T-helper 2 cell treated with Interferon-gamma antibody and Interleukin-4, amounts not matched to agents 5 μg/mL and 100 μg/mL, for 36 hours (primary cell): ENCODE measurements around the gene SLC41A1.
"Not testable (repeated sequence)": the region's sequence is repeated elsewhere in the genome, so short reads cannot be mapped to it uniquely, and the experiment has no call there.

Experiments
- DNase-seq: peaks from one replicate; pipeline ENCODE4 v3.0.0; 2021; ENCODE audit warnings: low spot score
- H3K27ac Mint-ChIP-seq: one replicate; pipeline ENCODE4 v1.8.0; 2021; ENCODE audit warnings: mild to moderate bottlenecking, mixed read lengths
- H3K27me3 Mint-ChIP-seq: one replicate; pipeline ENCODE4 v1.8.0; 2021; ENCODE audit warnings: low read depth, mixed read lengths
- H3K36me3 Mint-ChIP-seq: one replicate; pipeline ENCODE4 v1.8.0; 2021; ENCODE audit warnings: low read depth, mixed read lengths
- H3K4me1 Mint-ChIP-seq: one replicate; pipeline ENCODE4 v1.8.0; 2021; ENCODE audit warnings: low read depth, mixed read lengths
- H3K4me3 Mint-ChIP-seq: one replicate; pipeline ENCODE4 v1.8.0; 2022; ENCODE audit warnings: mild to moderate bottlenecking, moderate library complexity, mixed read lengths
- H3K9me3 Mint-ChIP-seq: one replicate; pipeline ENCODE4 v1.8.0; 2021; ENCODE audit warnings: mixed read lengths

SLC41A1 gene

GRCh38 chr1:205834751-205835150 lies 21.8 kb upstream of the SLC41A1 start:
- no peaks in the 10 kb centered on the region for H3K36me3 Mint-ChIP-seq
- no peaks in the 10 kb centered on the region for H3K9me3 Mint-ChIP-seq
- no peaks in the 10 kb centered on the region for H3K4me1 Mint-ChIP-seq
- no peak overlapping the region for H3K4me3 Mint-ChIP-seq
- DNase-seq: no peak
- H3K27me3 Mint-ChIP-seq: no peaks in the 10 kb centered on the region
- no peak overlapping the region for H3K27ac Mint-ChIP-seq

- Mint-ChIP-seq H3K4me3 (no peak overlapping the region), H3K9me3 (no peaks in the 10 kb centered on the region), H3K4me1 (no peaks in the 10 kb centered on the region), H3K27ac (no peak overlapping the region), H3K36me3 (peaks cover 2% of the 10 kb centered on the region), H3K27me3 (no peaks in the 10 kb centered on the region)
- no peak for DNase-seq
Measured at GRCh38 chr1:205832326-205832751, 19.3 kb upstream of the SLC41A1 start.

- Mint-ChIP-seq H3K27me3 (no peaks in the 10 kb centered on the region), H3K9me3 (peaks cover under 1% of the 10 kb centered on the region)
Measured at GRCh38 chr1:205827623-205828022, 14.6 kb upstream of the SLC41A1 start.

GRCh38 chr1:205826995-205827394 lies 14.0 kb upstream of the SLC41A1 start:
- Mint-ChIP-seq H3K36me3 (peaks cover 7% of the 10 kb centered on the region), H3K4me1 (peaks cover 23% of the 10 kb centered on the region), H3K27ac (no peak overlapping the region), H3K27me3 (no peaks in the 10 kb centered on the region), H3K4me3 (no peak overlapping the region), H3K9me3 (peaks cover 4% of the 10 kb centered on the region)
- DNase-seq: no peak

More at GRCh38 chr1:205827623-205828022, 14.6 kb upstream of the SLC41A1 start:
- Mint-ChIP-seq H3K27ac (no peak overlapping the region), H3K36me3 (peaks cover 7% of the 10 kb centered on the region), H3K4me3 (no peak overlapping the region), H3K4me1 (peaks cover 19% of the 10 kb centered on the region)
- DNase-seq: no peak

GRCh38 chr1:205826016-205826806 lies 13.2 kb upstream of the SLC41A1 start:
- Mint-ChIP-seq H3K9me3 (peaks cover 4% of the 10 kb centered on the region), H3K27me3 (no peaks in the 10 kb centered on the region), H3K36me3 (peaks cover 7% of the 10 kb centered on the region), H3K4me3 (no peak overlapping the region), H3K27ac (no peak overlapping the region), H3K4me1 (peaks cover 23% of the 10 kb centered on the region)
- no peak for DNase-seq

- Mint-ChIP-seq H3K4me3 (peak overlapping the region; percentile 32), H3K36me3 (peaks cover 7% of the 10 kb centered on the region), H3K4me1 (peaks cover 23% of the 10 kb centered on the region), H3K9me3 (peaks cover 4% of the 10 kb centered on the region), H3K27me3 (no peaks in the 10 kb centered on the region), H3K27ac (peak overlapping the region; percentile 22)
- no peak for DNase-seq
Measured at GRCh38 chr1:205824180-205824579, 11.2 kb upstream of the SLC41A1 start.

- not testable (repeated sequence) for DNase-seq, H3K27me3 Mint-ChIP-seq, H3K9me3 Mint-ChIP-seq, H3K36me3 Mint-ChIP-seq
- H3K4me1 Mint-ChIP-seq: peaks cover 23% of the 10 kb centered on the region
- H3K27ac Mint-ChIP-seq: peak overlapping the region; percentile 71
- peak overlapping the region; percentile 32 for H3K4me3 Mint-ChIP-seq
Measured at GRCh38 chr1:205823260-205823659, 10.3 kb upstream of the SLC41A1 start.

- no peak overlapping the region for H3K4me3 Mint-ChIP-seq
- peaks cover 4% of the 10 kb centered on the region for H3K9me3 Mint-ChIP-seq
- no peaks in the 10 kb centered on the region for H3K27me3 Mint-ChIP-seq
- H3K4me1 Mint-ChIP-seq: peaks cover 23% of the 10 kb centered on the region
- peaks cover 5% of the 10 kb centered on the region for H3K36me3 Mint-ChIP-seq
- DNase-seq: no peak
- H3K27ac Mint-ChIP-seq: no peak overlapping the region
Measured at GRCh38 chr1:205822397-205822796, 9.4 kb upstream of the SLC41A1 start.

GRCh38 chr1:205817988-205818387 lies 5.0 kb upstream of the SLC41A1 start:
- Mint-ChIP-seq H3K27ac (no peak overlapping the region), H3K9me3 (peaks cover 4% of the 10 kb centered on the region), H3K27me3 (no peaks in the 10 kb centered on the region), H3K36me3 (peaks cover 2% of the 10 kb centered on the region), H3K4me1 (peaks cover 15% of the 10 kb centered on the region), H3K4me3 (no peak overlapping the region)
- no peak for DNase-seq

GRCh38 chr1:205817364-205817763 lies 4.4 kb upstream of the SLC41A1 start:
- no peak for DNase-seq
- Mint-ChIP-seq H3K4me1 (peaks cover 10% of the 10 kb centered on the region), H3K27ac (no peak overlapping the region), H3K36me3 (no peaks in the 10 kb centered on the region), H3K9me3 (peaks cover 2% of the 10 kb centered on the region), H3K27me3 (no peaks in the 10 kb centered on the region), H3K4me3 (no peak overlapping the region)

- Mint-ChIP-seq H3K27me3 (no peaks in the 10 kb centered on the region), H3K27ac (peak overlapping the region; percentile 75), H3K4me3 (peak overlapping the region; percentile 88), H3K4me1 (peaks cover 32% of the 10 kb centered on the region), H3K9me3 (no peaks in the 10 kb centered on the region), H3K36me3 (peaks cover 15% of the 10 kb centered on the region)
- peak; percentile 23 for DNase-seq
Measured at GRCh38 chr1:205813755-205814058, 709 bp upstream of the SLC41A1 start.

- H3K4me1 Mint-ChIP-seq: peaks cover 39% of the 10 kb centered on the region
- peak overlapping the region; percentile 74 for H3K27ac Mint-ChIP-seq
- H3K27me3 Mint-ChIP-seq: no peaks in the 10 kb centered on the region
- peaks cover 20% of the 10 kb centered on the region for H3K36me3 Mint-ChIP-seq
- H3K4me3 Mint-ChIP-seq: peak overlapping the region; percentile 90
- H3K9me3 Mint-ChIP-seq: no peaks in the 10 kb centered on the region
- no peak for DNase-seq
Measured at GRCh38 chr1:205812271-205812877, 624 bp downstream of the SLC41A1 start.

- Mint-ChIP-seq H3K4me3 (peak overlapping the region; percentile 90), H3K27ac (peak overlapping the region; percentile 44), H3K36me3 (peaks cover 24% of the 10 kb centered on the region), H3K4me1 (peaks cover 43% of the 10 kb centered on the region), H3K27me3 (no peaks in the 10 kb centered on the region), H3K9me3 (no peaks in the 10 kb centered on the region)
- no peak for DNase-seq
Measured at GRCh38 chr1:205811660-205812059, 1.3 kb downstream of the SLC41A1 start.

- no peak for DNase-seq
- H3K4me1 Mint-ChIP-seq: peaks cover 53% of the 10 kb centered on the region
- no peaks in the 10 kb centered on the region for H3K9me3 Mint-ChIP-seq
- H3K27ac Mint-ChIP-seq: no peak overlapping the region
- H3K27me3 Mint-ChIP-seq: no peaks in the 10 kb centered on the region
- peak overlapping the region; percentile 90 for H3K4me3 Mint-ChIP-seq
- peaks cover 27% of the 10 kb centered on the region for H3K36me3 Mint-ChIP-seq
Measured at GRCh38 chr1:205810448-205811157, 2.4 kb downstream of the SLC41A1 start.
